MCF 10A (cell line): ENCODE measurements around the gene CRYM. TPM values are rescaled to one million over a fixed set of nuclear protein-coding genes. Genes with fewer than 3 reads are reported as not detected.
"Not testable (repeated sequence)": the region's sequence is repeated elsewhere in the genome, so short reads cannot be mapped to it uniquely, and the experiment has no call there.

Experiments
- BruUV-seq: library from RNA; stranded (reverse); fragments of 400-500 nt; replicated peaks from 2 replicates; lab custom pipeline; 2021; lab: Mats Ljungman, UMichigan
- CTCF ChIA-PET: fragments of 300-600 bp; sonication (Branson Sonifier 250); formaldehyde crosslinking; extraction: SDS; loops from one replicate; lab custom pipeline; 2021; ENCODE audit warnings: antibody characterized with exemption, inconsistent platforms; lab: Yijun Ruan, JAX
- POLR2A ChIA-PET: fragments of 300-600, 350-650 bp; sonication (Branson Sonifier 250); formaldehyde crosslinking; extraction: SDS; loops from one replicate; lab custom pipeline; 2020; ENCODE audit warnings: antibody characterized with exemption, inconsistent platforms; lab: Yijun Ruan, JAX
- DNase-seq: peaks from one replicate; pipeline ENCODE4 v3.0.0-alpha.2; 2018; ENCODE audit not compliant: unreplicated experiment
- H3K27ac Mint-ChIP-seq: one replicate; pipeline ENCODE4 v1.8.0; 2022; ENCODE audit warnings: mild to moderate bottlenecking, low read depth, mixed read lengths; ENCODE audit not compliant: unreplicated experiment
- H3K27me3 Mint-ChIP-seq: one replicate; pipeline ENCODE4 v1.8.0; 2022; ENCODE audit warnings: mixed read lengths; ENCODE audit not compliant: insufficient read depth, unreplicated experiment
- H3K36me3 Mint-ChIP-seq: one replicate; pipeline ENCODE4 v1.8.0; 2022; ENCODE audit warnings: mild to moderate bottlenecking, moderate library complexity, mixed read lengths; ENCODE audit not compliant: insufficient read depth, unreplicated experiment
- H3K4me1 Mint-ChIP-seq: one replicate; pipeline ENCODE4 v1.8.0; 2022; ENCODE audit warnings: mixed read lengths; ENCODE audit not compliant: insufficient read depth, unreplicated experiment
- H3K4me3 Mint-ChIP-seq: one replicate; pipeline ENCODE4 v1.8.0; 2022; ENCODE audit warnings: mild to moderate bottlenecking, moderate library complexity, mixed read lengths; ENCODE audit not compliant: unreplicated experiment
- H3K9me3 Mint-ChIP-seq: one replicate; pipeline ENCODE4 v1.8.0; 2022; ENCODE audit warnings: mixed read lengths; ENCODE audit not compliant: unreplicated experiment
- intact Hi-C: fragments of 100-400 bp; cut with micrococcal nuclease; formaldehyde crosslinking; loops from 2 replicates; pipeline ENCODE4 v1.14.1; 2022
- total RNA-seq: library from RNA; stranded (reverse); gene quantifications from 2 replicates; pipeline ENCODE4 v1.2.3, GENCODE V29; 2022
- TF ChIP-seq, protein P1 (sequence below): fragments of 200-600 bp; IDR thresholded peaks from one replicate; pipeline ENCODE4 v1.8.0; 2022; ENCODE audit warnings: antibody characterized with exemption, mild to moderate bottlenecking; ENCODE audit not compliant: unreplicated experiment

CRYM gene
- total RNA-seq, 1 experiment from 2014 or later = 1.6 TPM

DNA sequence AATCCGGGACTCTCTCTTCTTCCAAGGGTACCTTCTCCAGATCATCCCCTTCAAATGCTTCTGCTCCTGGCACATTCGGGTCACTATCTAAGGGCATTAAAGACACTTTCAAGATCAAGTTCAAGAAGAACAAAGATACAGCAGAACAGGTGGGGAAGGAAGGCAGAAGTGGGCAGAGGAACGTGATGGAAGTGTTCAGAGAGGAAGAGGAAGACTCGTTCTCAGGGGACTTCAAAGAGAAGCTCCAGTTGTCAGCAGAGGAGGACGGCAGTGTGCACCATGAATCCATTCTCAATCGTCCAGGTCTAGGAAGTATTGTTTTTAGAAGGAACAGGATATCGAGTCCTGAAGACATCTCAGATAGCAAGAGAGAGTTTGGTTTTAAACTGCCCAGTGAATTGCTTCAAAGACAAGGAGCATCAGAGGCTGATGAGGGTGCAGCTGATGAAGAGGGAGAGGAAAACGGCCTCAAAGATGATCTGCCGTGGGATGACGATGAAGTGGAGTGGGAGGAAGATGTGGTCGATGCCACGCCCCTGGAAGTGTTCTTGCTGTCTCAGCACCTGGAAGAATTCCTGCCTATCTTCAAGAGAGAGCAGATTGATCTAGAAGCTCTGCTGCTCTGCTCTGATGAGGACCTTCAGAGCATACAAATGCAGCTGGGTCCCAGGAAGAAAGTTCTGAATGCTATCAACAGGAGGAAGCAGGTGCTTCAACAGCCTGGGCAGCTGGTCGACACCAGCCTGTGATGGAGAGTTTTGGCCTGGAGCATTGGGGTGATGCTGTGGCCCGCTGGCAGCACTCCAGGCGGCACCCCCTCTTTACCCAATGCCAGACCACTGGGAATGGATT lies 27.8 kb downstream of the CRYM start:
- no peak overlapping the region for H3K4me3 Mint-ChIP-seq
- ChIA-PET CTCF (no interaction called here), POLR2A (no interaction called here)
- TF ChIP-seq, protein P1, sequence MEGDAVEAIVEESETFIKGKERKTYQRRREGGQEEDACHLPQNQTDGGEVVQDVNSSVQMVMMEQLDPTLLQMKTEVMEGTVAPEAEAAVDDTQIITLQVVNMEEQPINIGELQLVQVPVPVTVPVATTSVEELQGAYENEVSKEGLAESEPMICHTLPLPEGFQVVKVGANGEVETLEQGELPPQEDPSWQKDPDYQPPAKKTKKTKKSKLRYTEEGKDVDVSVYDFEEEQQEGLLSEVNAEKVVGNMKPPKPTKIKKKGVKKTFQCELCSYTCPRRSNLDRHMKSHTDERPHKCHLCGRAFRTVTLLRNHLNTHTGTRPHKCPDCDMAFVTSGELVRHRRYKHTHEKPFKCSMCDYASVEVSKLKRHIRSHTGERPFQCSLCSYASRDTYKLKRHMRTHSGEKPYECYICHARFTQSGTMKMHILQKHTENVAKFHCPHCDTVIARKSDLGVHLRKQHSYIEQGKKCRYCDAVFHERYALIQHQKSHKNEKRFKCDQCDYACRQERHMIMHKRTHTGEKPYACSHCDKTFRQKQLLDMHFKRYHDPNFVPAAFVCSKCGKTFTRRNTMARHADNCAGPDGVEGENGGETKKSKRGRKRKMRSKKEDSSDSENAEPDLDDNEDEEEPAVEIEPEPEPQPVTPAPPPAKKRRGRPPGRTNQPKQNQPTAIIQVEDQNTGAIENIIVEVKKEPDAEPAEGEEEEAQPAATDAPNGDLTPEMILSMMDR = no peak
- no peak for DNase-seq
- intact Hi-C loops = no loop called here
- H3K4me1 Mint-ChIP-seq = no peaks in the 10 kb centered on the region
- H3K27ac Mint-ChIP-seq = no peak overlapping the region
- no TSS peak for BruUV-seq
- H3K27me3 Mint-ChIP-seq = peaks cover 80% of the 10 kb centered on the region
- H3K36me3 Mint-ChIP-seq = no peaks in the 10 kb centered on the region
- no peaks in the 10 kb centered on the region for H3K9me3 Mint-ChIP-seq

DNA sequence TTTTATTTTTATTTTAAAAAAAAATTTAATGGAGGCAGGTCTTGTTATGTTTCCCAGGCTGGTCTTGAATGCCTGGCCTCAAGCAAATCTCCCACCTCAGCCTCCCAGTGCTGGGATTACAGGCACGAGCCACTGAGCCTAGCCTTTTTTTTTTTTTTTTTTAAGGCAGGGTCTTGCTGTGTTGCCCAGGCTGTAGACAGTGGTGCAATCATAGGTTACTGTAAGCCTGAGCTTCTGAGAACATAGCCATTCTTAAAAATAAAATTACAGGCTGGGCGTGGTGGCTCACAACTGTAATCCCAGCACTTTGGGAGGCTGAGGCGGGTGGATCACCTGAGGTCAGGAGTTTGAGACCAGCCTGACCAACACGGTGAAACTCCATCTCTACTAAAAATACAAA lies 29.9 kb downstream of the CRYM start:
- CTCF ChIA-PET = interaction anchor here (0.6 kb wide), 1 partner anchor 10 kb away, joined by 4 read pairs; no protein-coding TSS in a partner anchor
- intact Hi-C loops, H3K9me3 Mint-ChIP-seq: not testable (repeated sequence)

DNA sequence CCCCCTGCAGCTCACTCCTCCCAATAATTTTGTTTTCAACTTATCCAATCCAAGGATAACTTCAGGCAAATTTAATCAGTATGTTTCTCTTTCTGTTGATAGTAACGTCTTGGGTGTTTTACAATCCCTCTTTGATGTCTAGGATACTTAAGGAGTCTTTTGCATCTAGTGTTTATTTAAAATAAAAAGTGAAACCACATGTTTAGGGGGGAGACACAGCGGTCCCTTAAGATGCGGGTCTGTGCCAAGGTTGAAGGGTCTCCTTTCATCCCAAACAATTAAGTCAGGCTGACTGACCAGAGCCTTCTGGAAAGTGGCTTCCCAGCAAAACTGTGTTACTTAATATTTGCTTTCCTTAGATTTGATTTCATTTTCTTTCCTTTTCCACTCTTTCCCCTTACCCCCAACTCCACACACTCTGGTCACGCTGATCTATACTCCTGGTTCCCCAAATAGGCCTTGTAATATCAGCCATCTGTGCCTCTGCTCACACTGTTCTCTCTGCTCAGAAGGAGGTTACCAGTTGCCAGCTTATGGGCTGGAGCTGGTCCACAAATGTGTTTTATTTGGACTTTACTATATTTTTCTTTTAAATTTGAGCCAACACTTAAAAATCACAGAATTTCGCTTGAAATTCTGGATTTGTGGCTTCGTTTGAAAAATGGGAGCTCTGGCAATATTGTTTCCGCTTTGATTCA lies 33.4 kb downstream of the CRYM start:
- ChIA-PET CTCF (no interaction called here), POLR2A (no interaction called here)
- no peak overlapping the region for H3K27ac Mint-ChIP-seq
- intact Hi-C loops = no loop called here
- TF ChIP-seq, protein P1 = no peak
- no TSS peak for BruUV-seq
- no peaks in the 10 kb centered on the region for H3K36me3 Mint-ChIP-seq
- H3K4me3 Mint-ChIP-seq = no peak overlapping the region
- H3K9me3 Mint-ChIP-seq = no peaks in the 10 kb centered on the region
- peaks cover 62% of the 10 kb centered on the region for H3K27me3 Mint-ChIP-seq
- H3K4me1 Mint-ChIP-seq = no peaks in the 10 kb centered on the region
- no peak for DNase-seq

More for the DNA sequence above, 29.9 kb downstream of the CRYM start:
- H3K4me3 Mint-ChIP-seq, H3K4me1 Mint-ChIP-seq, DNase-seq, H3K27ac Mint-ChIP-seq, POLR2A ChIA-PET, H3K36me3 Mint-ChIP-seq, BruUV-seq: not testable (repeated sequence)
- H3K27me3 Mint-ChIP-seq = peaks cover 80% of the 10 kb centered on the region

DNA sequence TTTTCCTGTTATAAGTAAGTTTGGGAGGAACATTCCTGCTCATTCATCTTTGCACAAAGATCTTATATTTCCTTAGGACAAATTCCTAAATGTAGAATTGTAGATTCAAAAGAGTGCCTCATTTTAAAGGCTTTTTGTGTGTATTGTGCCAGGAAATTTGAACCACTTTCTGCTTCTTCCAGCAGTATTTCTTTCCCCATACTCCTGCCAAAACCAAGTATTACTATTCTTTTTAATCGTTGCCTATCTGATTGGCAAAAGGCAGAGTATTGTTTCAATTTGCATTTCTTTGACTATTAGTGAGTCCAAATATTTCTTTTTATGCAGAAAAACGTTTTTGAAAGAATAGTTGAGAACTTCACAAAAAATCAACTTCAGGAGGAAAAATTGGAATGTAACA lies 35.3 kb downstream of the CRYM start:
- TF ChIP-seq, protein P1 = no peak
- H3K36me3 Mint-ChIP-seq = no peaks in the 10 kb centered on the region
- H3K9me3 Mint-ChIP-seq = no peaks in the 10 kb centered on the region
- intact Hi-C loops = no loop called here
- BruUV-seq = no TSS peak
- H3K27ac Mint-ChIP-seq = no peak overlapping the region
- H3K4me3 Mint-ChIP-seq = no peak overlapping the region
- H3K4me1 Mint-ChIP-seq = no peaks in the 10 kb centered on the region
- CTCF ChIA-PET = no interaction called here
- peaks cover 51% of the 10 kb centered on the region for H3K27me3 Mint-ChIP-seq
- POLR2A ChIA-PET = no interaction called here
- DNase-seq = no peak
